Measurements from ENCODE around the gene CFAP46. TPM values are rescaled to one million over a fixed set of nuclear protein-coding genes. Genes with fewer than 3 reads are reported as not detected.
"Not testable (repeated sequence)": the region's sequence is repeated elsewhere in the genome, so short reads cannot be mapped to it uniquely, and the experiment has no call there.

Gene CFAP46
- total RNA-seq, 1 donor from 2014 or later: 1.6 TPM

GRCh38 chr10:132798403-132798802 lies 144.0 kb downstream of the CFAP46 start:
- no peak overlapping the region for H3K4me2 ChIP-seq
- H3K4me3 ChIP-seq: no peak overlapping the region
- no peaks in the 10 kb centered on the region for H3K4me1 ChIP-seq
- DNase-seq (ENCODE audit: low spot score): no peak
- no peaks in the 10 kb centered on the region for H3K36me3 Mint-ChIP-seq
- peaks cover 5% of the 10 kb centered on the region for H3K4me1 Mint-ChIP-seq
- no peaks in the 10 kb centered on the region for H3K9me3 Mint-ChIP-seq
- no peak overlapping the region for H2AFZ ChIP-seq (replicated peaks)
- H3K27ac ChIP-seq: no peak overlapping the region
- H3K27me3 Mint-ChIP-seq (ENCODE audit: insufficient read depth, low read depth): peaks cover 12% of the 10 kb centered on the region
- H4K20me1 ChIP-seq (ENCODE audit: low read depth): peaks cover 4% of the 10 kb centered on the region
- H3K4me3 Mint-ChIP-seq: no peak overlapping the region
- TF ChIP-seq EZH2 (IDR thresholded peaks at IDR 0.05): no peak
- TF ChIP-seq EZH2phosphoT487 (IDR thresholded peaks at IDR 0.05): no peak
- TF ChIP-seq CTCF (IDR thresholded peaks at IDR 0.05): no peak
- H3K27me3 ChIP-seq: peaks cover 24% of the 10 kb centered on the region
- H3K79me2 ChIP-seq (ENCODE audit: low read depth): no peaks in the 10 kb centered on the region
- peak overlapping the region; percentile 57 for H3K27ac Mint-ChIP-seq
- H3K9me3 ChIP-seq (ENCODE audit: low read depth): no peaks in the 10 kb centered on the region
- H3K9ac ChIP-seq: no peak overlapping the region
- no peaks in the 10 kb centered on the region for H3F3A ChIP-seq (ENCODE audit: low read depth)
- no peaks in the 10 kb centered on the region for H3K36me3 ChIP-seq

GRCh38 chr10:132797986-132798385 lies 144.4 kb downstream of the CFAP46 start:
- H3K4me3 ChIP-seq; H3K27ac ChIP-seq; H3K9me3 ChIP-seq (ENCODE audit: low read depth); H2AFZ ChIP-seq (replicated peaks); H3K4me3 Mint-ChIP-seq; H3F3A ChIP-seq (ENCODE audit: low read depth); H3K36me3 ChIP-seq; H3K27ac Mint-ChIP-seq; H3K9ac ChIP-seq; H3K4me1 ChIP-seq; H3K4me1 Mint-ChIP-seq; H3K4me2 ChIP-seq; H4K20me1 ChIP-seq (ENCODE audit: low read depth); DNase-seq (ENCODE audit: low spot score); H3K36me3 Mint-ChIP-seq; H3K79me2 ChIP-seq (ENCODE audit: low read depth); H3K9me3 Mint-ChIP-seq: not testable (repeated sequence)
- H3K27me3 ChIP-seq: peaks cover 28% of the 10 kb centered on the region
- peaks cover 14% of the 10 kb centered on the region for H3K27me3 Mint-ChIP-seq (ENCODE audit: insufficient read depth, low read depth)

- H3K27ac Mint-ChIP-seq: no peak overlapping the region
- peaks cover 4% of the 10 kb centered on the region for H3K4me1 Mint-ChIP-seq
- H3K79me2 ChIP-seq (ENCODE audit: low read depth): no peaks in the 10 kb centered on the region
- H3K9ac ChIP-seq: no peak overlapping the region
- H3K36me3 Mint-ChIP-seq: no peaks in the 10 kb centered on the region
- TF ChIP-seq EZH2phosphoT487 (IDR thresholded peaks at IDR 0.05): no peak
- no peak for TF ChIP-seq CTCF (IDR thresholded peaks at IDR 0.05)
- TF ChIP-seq EZH2 (IDR thresholded peaks at IDR 0.05): no peak
- no peak overlapping the region for H3K4me3 Mint-ChIP-seq
- H3F3A ChIP-seq (ENCODE audit: low read depth): no peaks in the 10 kb centered on the region
- no peaks in the 10 kb centered on the region for H3K36me3 ChIP-seq
- H3K27ac ChIP-seq: no peak overlapping the region
- peaks cover 5% of the 10 kb centered on the region for H4K20me1 ChIP-seq (ENCODE audit: low read depth)
- no peak overlapping the region for H2AFZ ChIP-seq (replicated peaks)
- H3K9me3 ChIP-seq (ENCODE audit: low read depth): no peaks in the 10 kb centered on the region
- no peaks in the 10 kb centered on the region for H3K4me1 ChIP-seq
- peaks cover 15% of the 10 kb centered on the region for H3K27me3 Mint-ChIP-seq (ENCODE audit: insufficient read depth, low read depth)
- no peak for DNase-seq (ENCODE audit: low spot score)
- no peaks in the 10 kb centered on the region for H3K9me3 Mint-ChIP-seq
- no peak overlapping the region for H3K4me3 ChIP-seq
- H3K27me3 ChIP-seq: peaks cover 31% of the 10 kb centered on the region
- H3K4me2 ChIP-seq: no peak overlapping the region
Observed at GRCh38 chr10:132796846-132797245, 145.5 kb downstream of the CFAP46 start.

GRCh38 chr10:132793871-132794849 lies 148.2 kb downstream of the CFAP46 start:
- no peak overlapping the region for H3K4me3 Mint-ChIP-seq

More at GRCh38 chr10:132793871-132794849, 148.2 kb downstream of the CFAP46 start:
- H3K4me1 ChIP-seq: peaks cover 2% of the 10 kb centered on the region
- DNase-seq (ENCODE audit: low spot score): peak; percentile 19
- peaks cover 58% of the 10 kb centered on the region for H3K27me3 ChIP-seq
- Mint-ChIP-seq H3K27me3 (ENCODE audit: insufficient read depth, low read depth) (peaks cover 20% of the 10 kb centered on the region), H3K4me1 (peaks cover 2% of the 10 kb centered on the region), H3K9me3 (no peaks in the 10 kb centered on the region), H3K27ac (no peak overlapping the region), H3K36me3 (no peaks in the 10 kb centered on the region)
- no peak overlapping the region for H3K4me3 ChIP-seq
- H3F3A ChIP-seq (ENCODE audit: low read depth): no peaks in the 10 kb centered on the region
- H4K20me1 ChIP-seq (ENCODE audit: low read depth): peaks cover 23% of the 10 kb centered on the region
- no peak overlapping the region for H3K4me2 ChIP-seq
- H3K36me3 ChIP-seq: no peaks in the 10 kb centered on the region
- H3K9ac ChIP-seq: no peak overlapping the region
- H3K79me2 ChIP-seq (ENCODE audit: low read depth): no peaks in the 10 kb centered on the region
- no peak overlapping the region for H3K27ac ChIP-seq
- H2AFZ ChIP-seq (replicated peaks): no peak overlapping the region
- no peaks in the 10 kb centered on the region for H3K9me3 ChIP-seq (ENCODE audit: low read depth)
- TF ChIP-seq CTCF (IDR thresholded peaks at IDR 0.05) (no peak), EZH2 (IDR thresholded peaks at IDR 0.05) (no peak), EZH2phosphoT487 (IDR thresholded peaks at IDR 0.05) (no peak)
